NCI-H345 (cell line): ENCODE results near the gene TIMM50.
"Not testable (repeated sequence)": the region's sequence is repeated elsewhere in the genome, so short reads cannot be mapped to it uniquely, and the experiment has no call there.

ENCODE experiments used
- DNase-seq: peaks from one replicate; lab custom pipeline; 2025; lab: John Stamatoyannopoulos, UW

Gene TIMM50

DNA sequence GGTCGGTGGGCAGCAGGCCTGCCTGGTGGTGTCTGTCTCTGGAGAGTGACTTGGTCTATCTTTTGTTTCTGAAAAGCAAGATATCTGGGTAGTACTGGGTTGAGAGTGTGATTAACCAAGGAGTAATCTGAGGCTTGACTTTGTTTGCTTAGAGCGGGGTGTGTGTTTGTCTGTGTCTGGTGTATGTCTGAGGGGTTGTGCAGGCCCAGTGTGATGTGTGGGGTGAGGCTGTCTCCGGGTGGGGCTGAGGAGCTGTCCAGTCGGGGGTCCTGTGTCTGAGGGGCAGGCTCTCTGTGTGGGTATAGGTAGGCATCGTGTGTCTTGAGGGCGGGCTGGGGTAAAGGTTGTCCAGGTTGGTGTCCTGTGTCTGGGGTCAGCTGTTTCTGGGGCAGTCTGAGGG lies 11.1 kb upstream of the TIMM50 start:
- DNase-seq: no peak

DNA sequence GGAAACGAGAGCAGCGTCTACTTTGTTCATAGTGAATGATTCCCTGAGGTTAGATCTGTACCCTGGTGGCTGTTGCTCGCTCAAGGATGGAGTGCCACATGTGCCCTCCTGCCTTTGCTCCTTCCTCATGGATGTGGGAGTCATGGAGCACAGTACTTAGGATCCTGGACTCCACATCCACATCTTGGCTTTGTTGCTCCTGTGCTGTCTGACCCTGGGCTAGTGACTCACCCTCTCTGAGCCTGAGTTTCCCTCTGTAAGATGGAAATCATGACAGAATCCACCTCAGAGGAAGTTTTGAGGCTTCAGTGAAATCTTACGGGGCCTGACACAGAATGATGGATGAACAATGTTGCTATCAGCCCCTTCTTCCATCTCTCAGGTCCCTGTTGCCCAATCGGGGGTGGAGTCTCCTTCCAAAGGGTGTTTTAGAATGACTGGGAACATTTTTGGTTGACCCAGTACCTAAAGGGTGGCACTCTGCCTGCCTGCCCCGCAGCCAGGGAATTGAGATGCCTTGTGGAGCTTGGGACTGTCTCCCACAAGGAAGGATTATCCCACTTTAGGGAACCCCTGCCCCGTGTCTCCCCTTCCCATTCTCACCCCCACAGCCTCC lies 9.8 kb upstream of the TIMM50 start:
- no peak for DNase-seq

DNA sequence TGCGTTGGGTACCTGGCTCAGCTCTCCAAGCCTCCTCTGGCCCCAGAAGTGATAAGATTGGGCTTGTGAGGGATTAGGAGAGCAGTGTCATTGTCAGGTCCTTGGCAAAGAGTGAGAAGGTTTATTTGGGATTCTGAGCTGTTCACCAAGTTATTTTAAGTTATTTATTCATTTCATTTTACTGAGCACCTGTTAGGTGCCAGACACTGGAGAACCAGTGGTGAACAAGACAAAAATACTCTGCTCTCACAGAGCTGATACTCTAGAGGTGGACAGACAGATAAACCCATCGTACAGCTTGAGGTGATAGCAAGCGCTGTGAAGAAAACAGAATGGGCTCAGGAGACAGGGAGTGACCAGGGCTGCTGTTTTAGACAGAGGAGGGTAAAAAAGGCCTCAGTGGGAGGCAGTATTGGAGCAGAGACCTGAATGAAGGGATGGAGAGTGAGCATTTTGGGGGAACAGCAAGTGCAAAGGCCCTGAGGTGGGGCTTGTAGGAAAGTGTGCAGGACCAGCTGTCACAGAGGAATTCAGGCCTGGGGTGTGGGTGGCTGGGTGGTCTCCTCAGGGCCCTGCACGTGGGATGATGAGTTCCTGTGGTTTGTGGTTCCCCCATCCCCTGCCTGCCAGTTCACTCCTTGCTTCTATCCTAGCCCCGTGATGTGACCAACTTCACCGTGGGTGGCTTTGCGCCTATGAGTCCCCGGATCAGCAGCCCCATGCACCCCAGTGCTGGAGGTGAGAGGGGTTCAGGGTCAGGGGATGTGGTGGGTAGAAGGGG lies 8.7 kb upstream of the TIMM50 start:
- no peak for DNase-seq

DNA sequence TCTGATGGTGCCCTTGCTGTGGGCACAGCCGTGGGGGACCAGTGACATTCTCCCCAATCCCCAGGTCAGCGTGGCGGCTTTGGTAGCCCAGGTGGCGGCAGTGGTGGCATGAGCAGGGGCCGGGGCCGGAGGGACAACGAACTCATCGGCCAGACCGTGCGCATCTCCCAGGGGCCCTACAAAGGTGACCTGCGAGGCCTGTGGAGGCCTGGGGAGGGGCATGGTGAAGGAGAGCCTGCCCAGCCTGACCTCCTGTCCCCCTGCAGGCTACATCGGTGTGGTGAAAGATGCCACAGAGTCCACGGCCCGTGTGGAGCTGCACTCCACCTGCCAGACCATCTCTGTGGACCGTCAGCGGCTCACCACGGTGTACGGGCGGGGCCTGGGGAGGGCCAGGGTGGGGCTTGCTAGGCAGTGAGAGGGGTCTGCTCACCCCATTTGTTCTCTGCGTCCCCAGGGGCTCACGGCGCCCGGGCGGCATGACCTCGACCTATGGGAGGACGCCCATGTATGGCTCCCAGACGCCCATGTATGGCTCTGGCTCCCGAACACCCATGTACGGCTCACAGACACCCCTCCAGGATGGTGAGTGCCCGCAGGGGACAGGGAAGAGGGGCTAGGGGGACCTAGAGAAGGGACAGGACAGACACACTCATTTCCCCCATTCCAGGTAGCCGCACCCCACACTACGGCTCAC lies 7.7 kb upstream of the TIMM50 start:
- no peak for DNase-seq

DNA sequence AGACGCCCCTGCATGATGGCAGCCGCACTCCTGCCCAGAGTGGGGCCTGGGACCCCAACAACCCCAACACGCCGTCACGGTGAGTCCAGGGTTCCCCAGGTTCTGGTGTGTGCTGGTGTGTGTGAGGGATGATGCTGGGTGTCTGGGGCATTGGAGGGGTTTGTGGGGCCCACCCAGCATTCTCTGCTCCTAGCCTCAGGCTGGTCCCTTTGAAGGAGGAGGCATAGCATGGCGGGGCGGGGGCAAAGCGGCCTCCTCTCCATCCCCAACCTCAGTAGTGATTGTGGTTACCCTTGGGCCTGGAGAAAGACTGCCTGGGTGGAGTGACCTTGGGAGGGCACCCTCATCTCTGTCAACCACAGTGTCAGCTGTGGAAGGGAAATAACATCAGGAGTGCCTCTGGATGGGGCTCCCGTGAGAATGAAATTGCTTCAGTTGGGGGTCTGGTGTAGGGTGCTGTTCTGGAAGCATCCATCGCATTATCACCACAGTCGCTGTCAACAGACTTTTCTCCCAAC lies 7.1 kb upstream of the TIMM50 start:
- DNase-seq: no peak

DNA sequence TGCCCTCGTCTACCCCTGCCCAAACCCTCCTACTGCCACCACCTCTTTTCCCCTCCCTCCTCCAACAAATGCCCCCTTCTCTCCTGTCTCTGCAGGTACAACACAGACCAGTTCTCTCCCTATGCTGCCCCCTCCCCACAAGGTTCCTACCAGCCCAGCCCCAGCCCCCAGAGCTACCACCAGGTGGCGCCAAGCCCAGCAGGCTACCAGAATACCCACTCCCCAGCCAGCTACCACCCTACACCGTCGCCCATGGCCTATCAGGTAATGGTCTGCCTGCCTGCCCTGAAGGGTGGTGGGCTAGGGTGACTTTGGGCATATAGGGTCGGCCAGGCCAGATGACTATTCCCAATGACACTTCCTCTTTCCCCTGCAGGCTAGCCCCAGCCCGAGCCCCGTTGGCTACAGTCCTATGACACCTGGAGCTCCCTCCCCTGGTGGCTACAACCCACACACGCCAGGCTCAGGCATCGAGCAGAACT lies 6.5 kb upstream of the TIMM50 start:
- peak; percentile 83 for DNase-seq

DNA sequence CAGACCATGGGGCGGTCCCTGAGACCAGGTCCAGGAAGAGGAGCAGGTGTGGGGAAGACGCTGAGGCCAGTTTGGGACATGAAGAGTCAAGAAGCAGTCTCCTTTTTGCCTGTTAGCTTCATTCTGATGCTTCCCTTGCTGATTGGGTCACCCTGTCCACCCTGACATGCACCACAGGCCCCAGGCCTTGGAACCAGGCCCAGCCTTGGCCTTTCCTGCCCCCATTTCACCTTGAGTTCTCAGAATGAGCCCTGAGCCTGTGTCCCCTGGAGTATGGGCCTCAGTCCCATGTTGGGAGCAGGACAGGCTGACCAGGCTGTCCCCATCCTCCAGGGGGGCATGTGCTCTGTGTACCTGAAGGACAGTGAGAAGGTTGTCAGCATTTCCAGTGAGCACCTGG lies 4.9 kb upstream of the TIMM50 start:
- no peak for DNase-seq

DNA sequence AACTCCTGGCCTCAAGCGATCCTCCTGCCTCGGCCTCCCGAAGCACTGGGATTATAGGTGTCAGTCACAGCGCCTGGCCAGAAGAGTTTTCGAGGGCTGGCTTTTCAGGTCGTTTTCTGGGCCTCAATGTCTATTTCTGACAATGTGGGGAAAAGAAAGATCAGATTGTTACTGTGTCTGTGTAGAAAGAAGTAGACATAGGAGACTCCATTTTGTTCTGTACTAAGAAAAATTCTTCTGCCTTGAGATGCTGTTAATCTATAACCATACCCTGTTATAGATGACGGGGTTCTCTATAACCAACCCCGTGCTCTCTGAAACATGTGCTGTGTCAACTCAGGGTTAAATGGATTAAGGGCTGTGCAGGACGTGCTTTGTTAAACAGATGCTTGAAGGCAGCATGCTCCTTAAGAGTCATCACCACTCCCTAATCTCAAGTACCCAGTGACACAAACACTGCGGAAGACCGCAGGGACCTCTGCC lies 1.3 kb upstream of the TIMM50 start:
- DNase-seq: not testable (repeated sequence)

DNA sequence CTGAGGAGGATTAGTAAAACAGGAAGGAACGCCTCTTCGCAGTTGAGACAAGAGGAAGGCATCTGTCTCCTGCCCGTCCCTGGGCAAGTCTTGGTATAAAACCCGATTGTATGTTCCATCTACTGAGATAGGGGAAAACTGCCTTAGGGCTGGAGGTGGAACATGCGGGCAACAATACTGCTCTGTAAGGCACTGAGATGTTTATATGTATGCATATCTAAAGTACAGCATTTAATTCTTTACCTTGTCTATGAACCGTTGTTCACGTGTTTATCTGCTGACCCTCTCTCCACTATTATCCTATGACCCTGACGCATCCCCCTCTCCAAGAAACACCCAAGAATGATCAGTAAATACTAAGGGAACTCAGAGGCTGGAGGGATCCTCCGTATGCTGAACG lies 722 bp upstream of the TIMM50 start:
- no peak for DNase-seq

DNA sequence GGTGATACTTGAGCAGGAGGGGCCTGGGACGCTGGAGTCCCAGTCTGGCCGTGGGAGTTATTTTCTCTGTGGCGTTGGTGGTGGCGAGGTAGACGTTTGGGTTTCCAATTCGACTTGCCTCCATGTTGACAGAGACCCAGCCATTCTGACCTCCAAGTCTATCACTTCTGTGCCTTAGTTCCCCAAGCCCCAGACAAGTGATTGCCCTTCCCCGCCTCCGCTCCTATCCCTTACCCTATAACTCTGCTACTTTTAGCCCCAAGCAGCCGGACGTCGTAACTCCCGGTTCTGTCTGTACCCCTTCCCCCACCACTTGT lies 549 bp downstream of the TIMM50 start:
- DNase-seq: no peak

DNA sequence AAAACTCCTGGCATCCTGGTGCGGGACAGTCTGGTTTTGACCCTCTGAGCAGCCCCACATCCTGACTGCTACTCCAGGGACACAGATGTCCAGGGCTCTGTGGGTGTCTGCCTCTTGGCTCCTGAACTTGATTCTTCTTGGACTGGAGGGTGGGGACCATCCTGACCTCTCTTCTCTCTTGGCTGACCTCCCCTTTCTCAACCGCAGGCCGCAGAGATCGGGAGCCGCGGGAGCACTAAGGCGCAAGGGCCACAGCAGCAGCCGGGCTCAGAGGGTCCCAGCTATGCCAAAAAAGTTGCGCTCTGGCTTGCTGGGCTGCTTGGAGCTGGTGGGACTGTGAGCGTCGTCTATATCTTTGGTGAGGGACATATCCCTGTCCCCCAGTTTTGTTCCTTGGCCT lies 1.0 kb downstream of the TIMM50 start:
- no peak for DNase-seq

DNA sequence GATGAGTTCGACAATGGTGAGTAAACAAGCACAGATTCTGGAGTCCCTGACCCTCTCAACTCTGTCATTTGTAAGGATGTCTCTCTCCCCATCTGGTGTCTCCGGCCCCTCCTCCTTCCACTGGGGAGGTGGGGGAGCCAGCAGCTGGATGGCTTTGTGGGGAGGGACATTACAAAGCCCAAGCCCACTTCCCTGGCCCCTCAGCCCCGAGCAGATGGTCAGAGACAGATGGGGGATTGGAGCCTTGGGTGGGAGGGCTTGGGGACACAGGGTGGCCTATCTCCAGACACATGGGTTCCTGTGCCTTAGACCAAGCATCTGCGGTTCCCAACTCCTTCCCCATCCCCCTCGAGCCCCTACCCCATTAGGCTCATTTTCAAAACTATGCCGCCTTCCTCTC lies 2.5 kb downstream of the TIMM50 start:
- DNase-seq: no peak

DNA sequence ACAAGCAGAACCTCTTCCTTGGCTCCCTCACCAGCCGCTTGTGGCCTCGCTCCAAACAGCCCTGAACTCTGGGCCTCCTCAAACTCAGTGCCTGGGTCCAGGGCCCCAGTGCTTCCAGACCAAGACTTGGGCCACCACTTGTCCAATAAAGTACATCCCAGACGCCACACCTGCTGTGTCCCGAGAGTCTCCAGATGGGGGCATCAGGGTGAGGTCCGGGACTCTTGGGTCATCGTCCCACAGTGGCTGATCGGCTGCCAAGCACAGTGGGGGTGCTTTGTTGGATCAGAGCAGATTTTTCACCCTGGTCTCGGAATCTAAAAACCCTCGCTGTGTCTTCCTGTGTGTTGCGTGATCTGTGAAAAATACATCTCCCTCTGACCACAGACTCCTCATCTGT lies 9.1 kb downstream of the TIMM50 start:
- DNase-seq: no peak

DNA sequence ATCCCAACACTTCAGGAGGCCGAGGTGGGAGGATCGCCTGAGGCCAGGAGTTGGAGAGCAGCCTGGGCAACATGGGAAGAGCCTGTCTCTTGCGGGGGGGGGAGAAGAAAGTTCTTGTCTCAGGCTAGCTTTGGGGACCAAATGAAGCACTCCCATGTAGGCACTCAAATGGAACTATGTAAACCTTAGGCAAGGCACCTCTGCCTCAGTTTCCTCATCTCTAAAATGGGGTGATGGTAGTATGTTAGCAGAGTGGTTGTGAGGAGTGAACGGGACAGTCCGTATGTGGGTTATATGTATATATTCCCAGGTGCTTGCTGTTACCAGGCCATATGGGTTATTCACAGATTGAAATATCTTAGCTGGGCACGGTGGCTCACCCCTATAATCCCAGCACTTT lies 11.6 kb downstream of the TIMM50 start:
- DNase-seq: no peak

DNA sequence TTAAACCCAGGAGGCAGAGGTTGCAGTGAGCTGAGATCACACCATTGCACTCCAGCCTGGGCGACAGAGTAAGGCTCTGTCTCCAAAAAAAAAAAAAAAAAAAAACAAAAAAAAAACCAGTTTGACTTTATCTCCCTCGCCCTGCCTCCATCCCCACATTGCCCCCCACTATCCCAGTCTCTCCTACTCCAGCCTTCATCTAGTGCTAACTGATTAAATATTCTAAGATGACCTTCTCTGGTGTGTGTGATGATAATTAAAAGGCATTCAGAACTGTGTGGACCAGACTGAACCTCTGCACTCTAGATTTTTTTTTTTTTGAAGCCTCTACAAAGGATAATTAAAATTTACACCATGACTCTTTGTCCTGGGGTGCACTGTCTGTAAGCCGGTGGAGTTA lies 12.2 kb downstream of the TIMM50 start:
- no peak for DNase-seq

DNA sequence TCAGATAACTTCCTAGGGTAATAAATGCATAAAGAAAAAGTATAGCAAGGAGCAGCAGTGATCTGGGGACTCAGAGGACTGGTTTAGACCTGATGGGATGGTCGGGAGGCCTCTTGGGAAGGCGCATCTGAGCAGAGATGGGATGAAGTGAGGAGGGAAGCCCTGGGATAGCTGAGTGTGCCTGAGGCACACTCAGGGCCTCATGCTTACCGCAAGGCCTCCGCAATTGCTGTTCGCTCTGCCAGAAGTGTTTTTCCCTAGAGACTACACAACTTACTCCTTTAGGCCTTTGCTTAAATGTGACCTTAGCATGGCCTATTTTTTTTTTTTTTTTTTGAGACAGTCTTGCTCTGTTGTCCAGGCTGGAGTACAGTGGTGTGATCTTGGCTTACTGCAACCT lies 14.0 kb downstream of the TIMM50 start:
- no peak for DNase-seq

DNA sequence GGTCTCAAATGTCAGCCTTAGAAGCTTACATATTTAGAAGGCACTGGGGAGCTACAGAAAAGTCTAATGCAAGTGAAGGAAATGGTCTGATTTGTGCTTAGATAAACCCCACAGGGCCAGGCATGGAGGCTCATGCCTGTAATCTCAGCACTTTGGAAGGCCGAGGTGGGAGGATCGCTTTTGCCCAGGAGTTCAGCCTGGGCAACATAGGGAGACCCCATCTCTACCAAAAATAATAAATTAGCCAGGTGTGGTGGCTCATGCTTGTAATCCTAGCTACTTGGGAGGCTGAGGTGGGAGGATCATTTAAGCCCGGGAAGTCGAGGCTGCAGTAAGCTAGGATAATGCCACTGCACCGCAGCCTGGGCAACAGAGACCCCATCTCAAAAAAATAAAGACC lies 15.4 kb downstream of the TIMM50 start:
- no peak for DNase-seq

DNA sequence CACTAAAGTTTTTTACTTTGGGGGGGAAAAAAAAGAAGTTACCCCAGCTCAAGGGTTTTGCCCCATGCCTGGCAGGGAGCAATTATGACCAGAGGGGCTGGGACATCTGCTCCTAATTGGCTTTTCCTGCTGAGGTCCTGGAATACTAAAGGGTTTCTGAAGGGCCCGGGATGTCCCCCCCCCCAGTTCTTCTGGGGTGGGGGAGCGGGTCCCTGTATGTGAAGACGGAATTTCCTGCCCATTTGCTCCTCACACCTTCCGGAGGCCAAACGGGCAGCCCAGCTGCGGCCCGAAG lies 17.0 kb downstream of the TIMM50 start:
- DNase-seq: no peak

DNA sequence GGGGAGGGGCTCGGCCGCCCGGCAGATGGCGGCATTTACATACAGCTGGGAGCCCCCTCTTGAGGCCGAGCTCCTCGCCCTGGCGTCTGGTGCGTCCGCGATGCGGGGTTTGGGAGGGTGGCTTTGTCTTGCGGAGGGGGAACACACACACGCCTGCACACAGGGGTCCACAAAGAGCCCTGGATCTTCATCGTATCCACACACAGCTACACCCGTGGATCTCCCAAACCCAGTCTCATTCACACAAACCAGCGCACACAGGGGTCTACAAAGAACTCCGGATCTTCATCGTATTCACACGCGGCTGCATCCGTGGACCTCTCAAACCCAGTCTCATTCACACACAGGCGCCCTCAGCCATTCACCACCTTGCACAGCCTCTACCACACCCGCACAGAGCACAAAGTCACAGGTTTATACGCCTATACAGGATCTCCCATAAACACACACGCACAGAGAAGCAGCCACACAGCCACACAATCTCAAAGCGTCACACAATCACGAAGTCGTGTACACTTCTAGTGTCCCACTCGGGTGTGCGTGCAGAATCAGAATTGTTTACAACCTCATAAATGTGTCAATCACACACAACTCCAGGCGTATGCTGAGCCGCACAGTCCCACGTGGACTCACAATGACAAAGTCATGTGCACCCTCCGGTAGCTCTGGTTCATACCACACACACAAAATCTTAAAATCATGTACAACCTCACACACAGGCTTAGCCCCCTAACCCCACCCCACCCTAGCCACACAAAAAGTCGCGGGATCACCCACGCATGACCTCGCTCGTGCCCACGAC lies 17.6 kb downstream of the TIMM50 start:
- peak; percentile 97 for DNase-seq

DNA sequence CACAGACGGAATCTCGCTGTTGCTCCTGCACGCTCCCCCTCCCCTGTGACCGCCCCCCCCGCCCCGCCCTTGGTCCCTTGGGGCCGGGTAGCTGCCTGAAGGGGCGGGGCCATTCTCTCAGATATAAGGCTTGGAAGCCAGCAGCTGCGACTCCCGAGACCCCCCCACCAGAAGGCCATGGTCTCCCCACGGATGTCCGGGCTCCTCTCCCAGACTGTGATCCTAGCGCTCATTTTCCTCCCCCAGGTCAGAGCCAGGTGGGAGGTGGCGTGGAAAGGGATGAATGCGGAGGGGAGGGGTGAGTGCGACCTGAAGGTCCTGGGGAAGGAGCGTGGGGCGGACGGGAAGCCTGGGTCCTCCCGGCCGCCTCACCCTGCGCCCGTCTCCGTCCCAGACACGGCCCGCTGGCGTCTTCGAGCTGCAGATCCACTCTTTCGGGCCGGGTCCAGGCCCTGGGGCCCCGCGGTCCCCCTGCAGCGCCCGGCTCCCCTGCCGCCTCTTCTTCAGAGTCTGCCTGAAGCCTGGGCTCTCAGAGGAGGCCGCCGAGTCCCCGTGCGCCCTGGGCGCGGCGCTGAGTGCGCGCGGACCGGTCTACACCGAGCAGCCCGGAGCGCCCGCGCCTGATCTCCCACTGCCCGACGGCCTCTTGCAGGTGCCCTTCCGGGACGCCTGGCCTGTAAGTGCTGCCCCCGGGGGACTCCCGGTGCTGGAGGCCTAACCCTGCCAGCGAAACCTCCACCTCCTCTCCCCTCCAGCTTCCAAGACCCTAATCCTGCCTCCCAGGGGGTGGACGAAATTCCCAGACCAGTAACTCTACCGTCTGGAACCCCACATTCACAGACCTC lies 18.4 kb downstream of the TIMM50 start, which contains the start of gene DLL3:
Gene DLL3 (plus strand): TSS at position 150 of the 845 bp plus-strand sequence. CDS start 28 bp downstream, at position 178.
- peak; percentile 90 for DNase-seq

DNA sequence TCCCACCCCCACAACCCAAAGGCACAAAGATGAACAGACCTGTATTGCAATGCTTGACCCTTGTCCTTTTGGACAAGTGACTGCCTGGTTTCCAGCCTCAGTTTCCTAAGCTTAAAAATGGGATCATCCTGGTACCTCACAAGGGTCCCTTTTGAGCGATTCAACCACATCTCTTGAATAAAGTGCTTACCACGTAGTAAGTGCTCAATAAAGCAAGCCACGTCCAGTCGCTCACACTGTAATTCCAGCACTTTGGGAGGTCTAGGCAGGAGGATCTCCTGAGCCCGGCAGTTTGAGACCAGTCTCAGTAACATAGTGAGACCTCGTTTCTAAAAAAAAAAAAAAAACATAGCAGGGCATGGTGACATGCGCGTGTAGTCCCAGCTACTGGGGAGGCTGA lies 19.3 kb downstream of the TIMM50 start:
- no peak for DNase-seq
